ENCODE data around the gene PMEPA1.

GRCh38 chr20:57627339-57627738 is 82.5 kb downstream of the PMEPA1 start:
- no peak for TF ChIP-seq YY1 (IDR thresholded peaks at IDR 0.05; ENCODE audit: insufficient read depth, insufficient read length)
- no peak for TF ChIP-seq ZNF274 (IDR thresholded peaks at IDR 0.05; ENCODE audit: low read depth, low read length)
- TF ChIP-seq SUZ12 (IDR thresholded peaks at IDR 0.05; ENCODE audit: extremely low read depth, insufficient read depth, insufficient read length): no peak

Data from NT2/D1 (cell line).